CD14-positive monocyte (primary cell): ENCODE data around the gene BICRAL. TPM values are rescaled to one million over a fixed set of nuclear protein-coding genes. Genes with fewer than 3 reads are reported as not detected.

Experiments
- DNase-seq, 3 donors: peaks; one replicate each; pipeline ENCODE4 v3.0.0-alpha.2; 2011 to 2022
- H2AFZ ChIP-seq: 2 replicates; pipeline ENCODE4 v1.6.0; 2012; ENCODE audit warnings: mild to moderate bottlenecking, low read depth, low read length, inconsistent platforms; ENCODE audit not compliant: insufficient read depth, poor library complexity, severe bottlenecking
- H3K27ac ChIP-seq, 2 donors: 1 replicate in 1 of 2; 2 replicates in 1 of 2; pipeline ENCODE4 v1.5.1; 2012 to 2013; ENCODE audit warnings: low read length in 2 of 2, control low read depth in 1 of 2, inconsistent platforms in 1 of 2, low read depth in 1 of 2, mild to moderate bottlenecking in 1 of 2
- H3K27me3 ChIP-seq, 2 donors: one replicate each; pipeline versions ENCODE4 v1.6.0 to v1.6.1; 2011 to 2013; ENCODE audit warnings: low read length in 2 of 2; ENCODE audit not compliant: control insufficient read depth in 2 of 2, insufficient read depth in 2 of 2
- H3K36me3 ChIP-seq, 2 donors: replicated peaks in 1 of 2; 1 replicate in 1 of 2; 2 replicates in 1 of 2; pipeline versions ENCODE4 v1.5.1 to v1.6.1; 2012 to 2013; ENCODE audit warnings: low read length in 2 of 2, control low read depth in 1 of 2, inconsistent platforms in 1 of 2, mild to moderate bottlenecking in 1 of 2; ENCODE audit not compliant: insufficient read depth in 2 of 2, control insufficient read depth in 1 of 2
- H3K4me1 ChIP-seq, 2 donors: 1 replicate in 1 of 2; 2 replicates in 1 of 2; pipeline versions ENCODE4 v1.5.1 to v1.6.1; 2012 to 2013; ENCODE audit warnings: low read length in 2 of 2, control low read depth in 1 of 2, inconsistent platforms in 1 of 2, mild to moderate bottlenecking in 1 of 2, moderate library complexity in 1 of 2; ENCODE audit not compliant: insufficient read depth in 2 of 2, control insufficient read depth in 1 of 2
- H3K4me2 ChIP-seq: replicated peaks from 2 replicates; pipeline ENCODE3; 2012; ENCODE audit warnings: low read length, moderate library complexity, mild to moderate bottlenecking; ENCODE audit not compliant: poor library complexity, severe bottlenecking; ENCODE audit errors: extremely low read depth
- H3K4me3 ChIP-seq, 3 experiments: fragments of 200-600 bp in 1 of 3; sonication (generic) in 1 of 3; replicated peaks in 1 of 3; 1 replicate in 2 of 3; 2 replicates in 1 of 3; pipeline ENCODE4 v1.5.1; 2011 to 2013; ENCODE audit warnings: low read length in 3 of 3, mild to moderate bottlenecking in 3 of 3, control low read depth in 2 of 3, low read depth in 2 of 3, inconsistent platforms in 1 of 3, moderate library complexity in 1 of 3
- H3K79me2 ChIP-seq: 2 replicates; pipeline ENCODE4 v1.6.0; 2012; ENCODE audit warnings: mild to moderate bottlenecking, control low read depth, inconsistent platforms, low read length, moderate library complexity; ENCODE audit not compliant: insufficient read depth
- H3K9ac ChIP-seq: 2 replicates; pipeline ENCODE4 v1.6.0; 2017; ENCODE audit warnings: low read length, mild to moderate bottlenecking; ENCODE audit not compliant: insufficient read depth, poor library complexity, severe bottlenecking
- H3K9me3 ChIP-seq, 2 donors: replicated peaks in 1 of 2; 1 replicate in 1 of 2; 2 replicates in 1 of 2; pipeline versions ENCODE4 v1.5.1 to v1.6.1; 2012 to 2013; ENCODE audit warnings: low read length in 2 of 2, control low read depth in 1 of 2; ENCODE audit not compliant: control insufficient read depth in 1 of 2, insufficient read depth in 1 of 2
- H4K20me1 ChIP-seq: 2 replicates; pipeline ENCODE4 v1.6.0; 2012; ENCODE audit warnings: mild to moderate bottlenecking, low read length, control low read depth, moderate library complexity; ENCODE audit not compliant: insufficient read depth
- H3K27ac Mint-ChIP-seq, 7 donors: one replicate each; pipeline ENCODE4 v1.8.0; 2020; ENCODE audit warnings: mild to moderate bottlenecking in 7 of 7, mixed read lengths in 7 of 7, moderate library complexity in 6 of 7, inconsistent platforms in 2 of 7
- H3K27me3 Mint-ChIP-seq, 3 donors: one replicate each; pipeline ENCODE4 v1.8.0; 2021 to 2022; ENCODE audit warnings: low read depth in 3 of 3, mild to moderate bottlenecking in 3 of 3, mixed read lengths in 3 of 3, moderate library complexity in 3 of 3, inconsistent platforms in 1 of 3
- H3K36me3 Mint-ChIP-seq, 2 donors: one replicate each; pipeline ENCODE4 v1.8.0; 2020; ENCODE audit warnings: mixed read lengths in 2 of 2, inconsistent platforms in 1 of 2, mild to moderate bottlenecking in 1 of 2
- H3K4me1 Mint-ChIP-seq: one replicate; pipeline ENCODE4 v1.8.0; 2020; ENCODE audit warnings: mild to moderate bottlenecking, mixed read lengths
- H3K4me3 Mint-ChIP-seq, 2 donors: one replicate each; pipeline ENCODE4 v1.8.0; 2020; ENCODE audit warnings: mild to moderate bottlenecking in 2 of 2, mixed read lengths in 2 of 2, moderate library complexity in 1 of 2
- H3K9me3 Mint-ChIP-seq, 7 donors: one replicate each; pipeline ENCODE4 v1.8.0; 2020 to 2022; ENCODE audit warnings: mixed read lengths in 7 of 7, mild to moderate bottlenecking in 6 of 7, moderate library complexity in 6 of 7, inconsistent platforms in 2 of 7
- WGBS: methylation state at CpG from one replicate; pipeline ENCODE4 v1.1.5; 2013; ENCODE audit warnings: missing lambda C conversion rate; ENCODE audit not compliant: insufficient coverage; 5-methylcytosine and 5-hydroxymethylcytosine counted together
- intact Hi-C, 2 donors: fragments of 100-400 bp; cut with micrococcal nuclease; formaldehyde crosslinking; loops; one replicate each; pipeline versions ENCODE4 v1.15.0 to v1.15.1; 2023
- polyA plus RNA-seq, 3 donors: library from polyadenylated mRNA; depleted of rRNA in 1 of 3; unstranded in 2 of 3; stranded (reverse) in 1 of 3; fragments of 300-500 nt in 2 of 3; fragments of >200 nt in 1 of 3; fragmentation: Illumina TruSeq in 2 of 3; gene quantifications; 1 replicate in 2 of 3; 2 replicates in 1 of 3; pipeline ENCODE4 v1.2.3, GENCODE V29; 2012 to 2021
- TF ChIP-seq, protein P1 (sequence below): fragments of 200-600 bp; IDR thresholded peaks from one replicate; pipeline ENCODE4 v1.8.0; 2022; ENCODE audit warnings: antibody characterized with exemption, mild to moderate bottlenecking

BICRAL gene
- polyA plus RNA-seq, 3 donors: 1.6 to 14.6 (median 2.2) TPM

DNA sequence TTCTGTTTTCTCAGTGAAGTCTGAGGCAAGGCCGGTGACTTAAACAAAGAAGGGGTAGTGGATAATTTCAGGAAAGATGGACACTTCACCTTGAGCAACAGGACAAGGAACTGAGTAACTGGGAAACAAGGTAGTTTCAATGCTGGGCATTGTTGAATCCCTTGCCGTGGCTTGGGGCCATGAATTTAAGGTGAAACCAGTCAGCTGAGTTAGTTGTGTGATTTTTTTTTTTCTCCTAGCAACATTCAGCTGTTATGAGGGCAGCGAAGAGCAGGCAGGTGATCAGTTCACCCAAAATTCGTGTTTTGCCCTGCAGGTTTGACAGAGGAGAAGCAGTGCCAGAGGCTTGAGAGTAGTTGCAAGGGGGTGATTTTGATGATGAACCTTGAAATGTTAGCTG, 6.8 kb downstream of the BICRAL start:
- H3K27me3 Mint-ChIP-seq: no peaks in the 10 kb centered on the region
- H3K9me3 Mint-ChIP-seq: no peaks in the 10 kb centered on the region
- no peaks in the 10 kb centered on the region for H3K27me3 ChIP-seq
- peaks cover 24% of the 10 kb centered on the region for H3K4me1 Mint-ChIP-seq
- TF ChIP-seq, protein P1, sequence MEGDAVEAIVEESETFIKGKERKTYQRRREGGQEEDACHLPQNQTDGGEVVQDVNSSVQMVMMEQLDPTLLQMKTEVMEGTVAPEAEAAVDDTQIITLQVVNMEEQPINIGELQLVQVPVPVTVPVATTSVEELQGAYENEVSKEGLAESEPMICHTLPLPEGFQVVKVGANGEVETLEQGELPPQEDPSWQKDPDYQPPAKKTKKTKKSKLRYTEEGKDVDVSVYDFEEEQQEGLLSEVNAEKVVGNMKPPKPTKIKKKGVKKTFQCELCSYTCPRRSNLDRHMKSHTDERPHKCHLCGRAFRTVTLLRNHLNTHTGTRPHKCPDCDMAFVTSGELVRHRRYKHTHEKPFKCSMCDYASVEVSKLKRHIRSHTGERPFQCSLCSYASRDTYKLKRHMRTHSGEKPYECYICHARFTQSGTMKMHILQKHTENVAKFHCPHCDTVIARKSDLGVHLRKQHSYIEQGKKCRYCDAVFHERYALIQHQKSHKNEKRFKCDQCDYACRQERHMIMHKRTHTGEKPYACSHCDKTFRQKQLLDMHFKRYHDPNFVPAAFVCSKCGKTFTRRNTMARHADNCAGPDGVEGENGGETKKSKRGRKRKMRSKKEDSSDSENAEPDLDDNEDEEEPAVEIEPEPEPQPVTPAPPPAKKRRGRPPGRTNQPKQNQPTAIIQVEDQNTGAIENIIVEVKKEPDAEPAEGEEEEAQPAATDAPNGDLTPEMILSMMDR: no peak
- DNase-seq: no peak
- peaks cover 32 to 46% of the 10 kb centered on the region in 2 donors for H3K4me1 ChIP-seq
- peak overlapping the region in 1 of 2 donors; percentile 51 for H3K27ac ChIP-seq
- H3K79me2 ChIP-seq: peaks cover 85% of the 10 kb centered on the region
- no peak overlapping the region for H3K9ac ChIP-seq
- H3K36me3 Mint-ChIP-seq: peaks cover 4 to 11% of the 10 kb centered on the region in 2 donors
- H3K36me3 ChIP-seq: peaks cover 9 to 17% of the 10 kb centered on the region in 2 donors
- H3K4me3 ChIP-seq: no peak overlapping the region
- no peak overlapping the region for H3K4me2 ChIP-seq
- intact Hi-C loops: loop anchor here in 1 of 2 donors (5.0 to 10.0 kb wide), 2 partner anchors 64 to 1066 kb away; partner anchors contain the start of gene PRPH2
- H3K4me3 Mint-ChIP-seq: no peak overlapping the region
- peaks cover 71% of the 10 kb centered on the region for H4K20me1 ChIP-seq
- peak overlapping the region in 3 of 7 donors; percentile 2 to 59 (median 54) for H3K27ac Mint-ChIP-seq
- no peak overlapping the region for H2AFZ ChIP-seq
- H3K9me3 ChIP-seq: no peaks in the 10 kb centered on the region
- 93% methylated on average over 3 of the region's 4 CpGs for WGBS

DNA sequence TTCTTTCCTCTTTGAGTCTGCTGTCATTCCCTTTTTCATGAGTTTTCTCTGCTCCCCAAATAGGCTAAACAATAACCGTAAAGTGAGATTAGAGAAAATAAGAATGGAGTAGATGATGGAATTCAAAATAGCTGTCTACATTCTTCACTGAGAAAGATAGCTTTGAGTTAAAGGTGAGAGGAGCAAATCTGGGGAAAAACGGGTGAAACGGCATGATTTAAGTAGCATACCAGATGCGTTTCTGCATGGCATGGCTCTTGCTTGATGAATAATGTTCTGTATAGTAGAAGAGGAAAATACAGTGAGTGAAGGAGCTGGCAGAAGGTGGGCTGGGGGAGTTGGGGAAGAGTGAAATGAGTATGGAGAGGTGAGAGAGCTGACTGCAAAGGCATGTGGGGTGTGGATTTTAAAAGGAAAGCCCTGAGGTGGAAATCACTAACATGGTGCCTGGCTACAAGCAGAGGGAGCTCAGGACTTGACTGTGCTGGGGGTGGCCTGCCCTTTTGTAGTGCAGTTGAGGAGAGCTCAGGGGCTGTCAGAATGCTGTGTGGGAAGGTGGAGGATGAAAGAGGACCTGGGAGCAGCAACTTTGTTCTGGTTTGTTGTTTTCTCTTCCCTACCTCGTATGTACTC, 8.8 kb downstream of the BICRAL start:
- Histone ChIP-seq H3K27ac (peak overlapping the region in 1 of 2 donors; percentile 8), H3K9ac (no peak overlapping the region), H2AFZ (no peak overlapping the region), H3K4me3 (no peak overlapping the region), H3K4me2 (no peak overlapping the region), H3K27me3 (no peaks in the 10 kb centered on the region), H4K20me1 (peaks cover 83% of the 10 kb centered on the region), H3K9me3 (no peaks in the 10 kb centered on the region), H3K36me3 (peaks cover 9 to 17% of the 10 kb centered on the region in 2 donors), H3K79me2 (peaks cover 69% of the 10 kb centered on the region), H3K4me1 (peaks cover 20 to 31% of the 10 kb centered on the region in 2 donors)
- H3K27ac Mint-ChIP-seq: peak overlapping the region in 6 of 7 donors; percentile 37 to 84 (median 54)
- H3K4me1 Mint-ChIP-seq: peaks cover 24% of the 10 kb centered on the region
- TF ChIP-seq, protein P1: no peak
- no peaks in the 10 kb centered on the region for H3K9me3 Mint-ChIP-seq
- no peak overlapping the region for H3K4me3 Mint-ChIP-seq
- peaks cover 9 to 13% of the 10 kb centered on the region in 2 donors for H3K36me3 Mint-ChIP-seq
- intact Hi-C loops: no loop called here
- WGBS: 87% methylated on average over 3 of the region's 5 CpGs
- no peaks in the 10 kb centered on the region for H3K27me3 Mint-ChIP-seq
- no peak for DNase-seq
